MM.1S (cell line): ENCODE data around the gene DVL1.

Experiments
- CTCF ChIP-seq: fragments of 300-600 bp; sonication (generic); IDR thresholded peaks from 2 replicates; pipeline ENCODE4 v1.5.1; 2016; ENCODE audit warnings: antibody characterized with exemption, low read length, mixed read lengths
- EZH2 ChIP-seq: fragments of 300-600 bp; sonication (generic); optimal IDR thresholded peaks from 2 replicates; pipeline ENCODE3; 2017; ENCODE audit warnings: low read depth, mild to moderate bottlenecking, antibody characterized with exemption, low read length, mixed read lengths

DNA sequence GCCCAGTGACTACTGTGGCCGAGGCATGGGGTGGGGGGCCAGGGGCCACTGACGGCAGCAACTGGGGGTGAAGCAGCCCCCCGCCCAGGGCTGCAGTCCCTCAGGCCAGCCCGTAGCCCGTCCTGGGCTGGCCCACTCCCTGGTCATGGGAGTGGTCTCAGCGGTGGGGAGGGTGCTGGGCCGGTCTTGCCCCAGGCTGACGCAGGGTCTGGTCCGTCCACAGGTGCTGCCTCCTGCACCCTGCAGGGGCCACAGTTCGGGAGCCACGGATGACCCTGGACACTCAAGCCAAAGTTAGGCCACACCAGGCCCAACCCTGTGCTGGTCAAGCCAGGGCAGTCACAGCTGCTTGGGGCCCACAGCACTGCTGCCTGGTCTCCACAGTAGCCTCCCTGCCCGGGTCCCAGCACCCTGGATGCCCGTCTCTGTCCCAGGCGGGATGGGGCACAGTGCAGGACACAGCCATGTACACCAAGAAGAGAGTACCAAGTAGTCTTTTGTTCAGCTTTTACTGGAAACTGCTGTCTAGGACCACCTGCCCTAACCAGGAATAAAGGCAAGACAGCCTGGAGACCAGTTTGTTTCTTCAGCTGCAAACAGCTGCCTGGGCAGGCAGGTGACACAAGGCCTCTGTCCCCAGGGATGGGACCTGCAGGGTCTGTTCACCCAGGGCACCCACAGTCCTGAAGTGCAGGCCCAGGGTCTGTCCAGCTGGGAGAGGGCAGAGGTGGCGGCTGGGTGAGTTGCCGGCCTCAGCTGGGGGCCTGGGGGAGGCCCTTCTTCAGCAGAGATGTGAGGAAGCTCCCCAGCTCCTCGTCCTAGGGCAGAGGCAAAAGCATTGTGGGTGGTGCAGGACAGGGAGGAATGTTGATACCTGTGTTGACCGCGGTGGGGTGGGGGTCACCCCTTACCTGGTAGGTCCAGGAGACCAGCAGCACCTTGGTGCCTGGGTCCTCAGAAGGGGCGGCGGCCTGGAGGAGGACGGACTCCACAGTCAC is 37.8 kb downstream of the DVL1 start:
- TF ChIP-seq CTCF (no peak), EZH2 (no peak)
